Activated CD4-positive, alpha-beta T cell treated with anti-CD3 and anti-CD28 coated beads for 24 hours (primary cell): ENCODE data around the gene PARK7.

Experiments
- DNase-seq, 2 donors: peaks; one replicate each; pipeline ENCODE4 v3.0.0-alpha.2; 2020; ENCODE audit warnings: low read depth in 2 of 2

PARK7 gene

GRCh38 chr1:7984811-7985210, 23.3 kb downstream of the PARK7 start:
- DNase-seq, result no peak

DNA sequence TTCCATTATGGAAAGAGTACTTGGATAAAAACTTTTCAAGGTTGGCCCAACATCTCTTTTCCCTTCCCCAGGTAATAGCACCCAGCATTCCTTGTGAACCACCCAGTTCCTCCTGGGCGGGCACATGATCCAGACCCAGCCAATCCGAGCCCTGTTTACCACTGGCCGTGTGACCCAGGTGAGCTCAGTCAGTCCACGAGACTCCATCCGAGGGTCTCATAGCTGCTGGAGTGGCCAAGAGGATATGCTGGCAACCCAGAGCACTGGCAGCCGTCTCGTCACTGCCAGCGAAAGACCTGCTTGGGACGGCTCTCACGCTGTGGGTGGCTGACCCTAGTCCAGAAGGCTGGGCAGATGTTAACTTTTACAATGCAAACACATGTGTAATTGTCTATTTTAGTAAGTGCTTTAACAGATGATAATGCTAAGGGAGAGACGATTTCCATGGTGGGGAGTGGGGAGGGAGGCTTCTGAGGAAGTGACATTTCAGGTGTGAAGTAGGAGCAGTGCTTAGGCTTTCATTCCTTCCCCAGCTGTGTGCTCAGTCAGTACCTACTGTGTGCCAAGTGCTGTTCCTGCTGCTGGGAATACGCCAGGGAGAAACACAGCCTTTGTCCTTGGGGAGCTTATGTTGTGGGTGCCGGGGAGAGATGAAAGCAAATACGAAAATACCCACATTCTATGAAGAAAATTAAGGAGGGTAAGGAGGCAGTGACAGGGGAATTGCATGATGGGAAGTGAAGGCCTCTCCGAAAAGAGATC, 24.5 kb downstream of the PARK7 start:
- no peak for DNase-seq

DNA sequence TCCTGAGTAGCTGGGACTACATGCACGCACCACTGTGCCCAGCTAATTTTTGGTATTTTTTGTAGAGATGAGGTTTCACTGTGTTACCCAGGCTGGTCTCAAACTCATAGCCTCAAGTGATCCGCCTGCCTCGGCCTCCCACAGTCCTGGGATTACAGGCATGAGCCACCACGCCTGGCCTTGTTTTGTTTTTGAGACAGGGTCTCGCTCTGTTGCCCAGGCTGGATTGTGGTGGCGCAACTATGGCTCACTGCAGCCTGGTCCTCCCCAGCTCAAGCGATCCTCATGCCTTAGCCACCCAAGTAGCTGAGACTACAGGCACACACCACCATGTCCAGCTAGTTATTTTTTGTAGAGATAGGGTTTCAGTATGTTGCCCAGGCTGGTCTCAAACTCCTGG, 26.0 kb downstream of the PARK7 start:
- DNase-seq, result no peak

DNA sequence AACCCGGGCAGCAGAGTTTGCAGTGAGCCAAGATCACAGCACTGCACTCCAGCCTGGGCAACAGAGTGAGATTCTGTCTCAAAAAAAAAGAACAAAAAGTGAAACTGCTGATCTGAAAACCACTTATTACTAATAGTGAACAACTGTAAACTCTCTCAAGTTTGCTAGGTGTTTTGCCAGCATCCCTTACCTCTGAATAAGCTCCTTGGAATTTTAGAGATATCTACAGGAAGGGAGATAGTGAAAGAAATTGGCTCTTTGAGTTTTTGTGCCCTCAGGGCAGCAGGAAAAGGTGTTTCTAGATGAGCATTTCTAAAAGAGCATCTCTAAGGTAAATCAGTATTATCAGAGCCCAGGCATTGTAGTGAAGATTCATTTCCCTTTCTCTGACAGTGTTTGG, 27.1 kb downstream of the PARK7 start:
- no peak for DNase-seq

DNA sequence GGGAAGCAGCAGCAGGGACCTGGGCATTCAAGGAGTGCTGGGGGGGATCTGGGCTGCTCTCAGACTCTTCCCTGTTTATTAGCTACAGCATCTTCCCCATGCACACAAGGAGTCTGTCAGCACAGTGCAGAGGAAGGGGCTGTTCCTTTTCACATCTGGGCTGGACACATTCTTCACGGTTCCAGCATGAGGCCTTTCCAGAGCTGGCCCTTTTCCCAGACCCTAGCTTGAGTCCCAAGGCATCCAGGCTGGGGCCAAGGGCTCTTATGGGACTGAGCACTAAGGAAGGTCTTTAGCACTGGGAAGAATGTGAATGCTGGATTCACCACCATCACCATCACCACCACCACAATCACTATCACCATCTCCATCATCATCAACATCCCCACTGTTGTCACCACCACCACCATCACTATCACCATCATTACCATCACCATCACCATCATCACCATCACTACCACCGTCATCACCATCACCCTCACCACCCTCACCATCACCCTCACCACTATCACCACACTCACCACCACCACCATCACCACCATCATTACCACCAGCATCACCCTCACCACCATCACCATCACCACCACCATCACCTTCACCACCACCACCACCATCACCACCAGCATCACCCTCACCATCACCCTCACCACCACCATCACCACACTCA, 28.4 kb downstream of the PARK7 start:
- no peak for DNase-seq

DNA sequence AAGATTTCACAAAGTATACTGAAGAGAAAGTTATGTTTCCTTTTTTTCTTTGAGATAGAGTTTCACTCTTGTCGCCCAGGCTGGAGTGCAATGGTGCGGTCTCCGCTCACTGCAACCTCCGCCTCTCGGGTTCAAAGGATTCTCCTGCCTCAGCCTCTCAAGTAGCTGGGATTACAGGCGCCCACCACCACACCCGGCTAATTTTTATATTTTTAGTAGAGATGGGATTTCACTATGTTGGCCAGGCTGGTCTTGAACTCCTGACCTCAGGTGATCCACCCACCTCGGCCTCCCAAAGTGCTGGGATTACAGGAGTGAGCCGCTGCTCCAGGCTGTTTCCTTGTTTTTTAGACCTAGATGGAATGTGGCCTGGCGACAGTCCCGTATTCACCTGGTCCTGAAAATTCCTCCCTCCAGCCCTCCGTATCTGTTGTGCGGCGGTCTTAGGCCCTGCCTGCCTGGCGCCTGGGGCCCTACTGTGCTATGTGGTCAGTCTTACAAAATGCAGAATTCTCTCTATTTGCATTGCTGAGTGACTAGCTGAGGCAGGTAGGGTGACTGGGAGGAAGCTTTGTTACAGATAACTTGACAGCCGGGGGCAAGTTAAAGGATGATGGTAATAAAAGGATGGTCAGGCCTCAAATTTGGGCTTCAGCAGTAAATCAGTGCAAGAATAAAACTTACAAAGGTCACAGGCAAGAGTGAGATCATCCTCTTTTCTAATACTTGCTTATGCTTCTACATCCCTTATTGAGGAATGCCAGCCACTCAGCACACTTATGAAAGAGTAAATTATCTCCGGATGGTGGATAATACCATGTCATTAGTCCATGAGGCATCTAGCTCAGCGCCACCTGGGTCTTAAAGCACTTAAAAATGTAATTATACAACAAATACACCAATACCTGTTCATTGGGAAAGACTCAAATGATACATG, 30.3 kb downstream of the PARK7 start:
- DNase-seq, result no peak

- DNase-seq, result no peak
Observed at GRCh38 chr1:7992885-7993284, 31.4 kb downstream of the PARK7 start.

DNA sequence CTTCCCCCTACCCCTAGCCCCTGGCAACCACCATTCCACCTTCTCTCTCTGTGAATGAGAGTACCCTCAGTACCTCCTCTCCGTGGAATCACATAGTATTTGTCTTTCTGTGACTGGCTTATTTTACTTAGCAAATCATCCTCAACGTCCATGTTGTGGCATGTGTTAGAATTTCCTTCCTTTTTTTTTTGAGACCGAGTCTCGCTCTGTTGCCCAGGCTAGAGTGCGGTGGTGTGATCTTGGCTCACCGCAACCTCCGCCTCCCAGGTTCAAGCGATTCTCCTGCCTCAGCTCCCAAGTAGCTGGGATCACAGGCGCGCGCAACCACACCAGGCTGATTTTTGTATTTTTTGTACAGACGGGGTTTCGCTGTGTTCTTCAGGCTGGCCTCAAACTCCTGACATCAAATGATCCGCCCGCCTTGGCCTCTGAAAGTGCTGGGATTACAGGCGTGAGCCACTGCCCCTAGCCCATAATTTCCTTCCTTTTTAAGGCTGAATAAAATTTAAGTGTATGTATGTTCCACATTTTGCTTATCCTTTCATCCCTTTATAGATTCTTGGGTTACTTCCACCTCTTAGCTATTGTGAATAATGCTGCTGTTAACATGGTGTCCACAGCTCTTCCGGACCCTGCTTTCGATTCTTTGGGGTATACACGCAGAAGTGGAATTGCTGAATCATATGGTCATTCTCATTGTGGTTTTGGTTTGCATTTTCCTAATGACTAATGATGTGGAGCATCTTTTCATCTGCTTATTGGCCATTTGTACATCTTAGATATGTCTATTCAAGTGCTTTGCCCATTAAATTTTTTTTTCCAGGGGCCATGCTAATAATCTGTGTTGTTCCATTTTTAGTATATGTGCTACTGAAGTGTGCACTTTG, 32.3 kb downstream of the PARK7 start:
- no peak for DNase-seq

GRCh38 chr1:7994827-7995226, 33.3 kb downstream of the PARK7 start:
- no peak for DNase-seq

DNA sequence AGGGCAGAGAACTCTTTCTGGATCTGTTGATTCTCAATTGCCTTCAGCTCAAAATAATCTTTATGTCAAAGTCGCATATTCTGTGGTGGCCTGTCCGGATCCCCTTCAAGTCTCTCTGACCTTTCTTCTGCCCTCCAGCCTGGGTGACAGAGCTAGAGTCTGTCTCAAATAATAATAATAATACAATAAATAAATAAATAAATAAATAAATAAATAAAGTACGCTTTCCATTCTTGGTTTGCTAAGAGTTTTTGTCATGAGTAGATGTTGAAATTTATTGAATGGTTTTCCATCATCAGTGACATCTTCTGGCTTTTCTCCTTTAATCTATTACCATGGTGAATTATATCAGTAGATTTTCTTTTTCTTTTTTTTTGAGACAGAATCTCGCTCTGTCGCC, 33.9 kb downstream of the PARK7 start:
- no peak for DNase-seq

GRCh38 chr1:8002329-8002910, 40.9 kb downstream of the PARK7 start:
- no peak for DNase-seq

DNA sequence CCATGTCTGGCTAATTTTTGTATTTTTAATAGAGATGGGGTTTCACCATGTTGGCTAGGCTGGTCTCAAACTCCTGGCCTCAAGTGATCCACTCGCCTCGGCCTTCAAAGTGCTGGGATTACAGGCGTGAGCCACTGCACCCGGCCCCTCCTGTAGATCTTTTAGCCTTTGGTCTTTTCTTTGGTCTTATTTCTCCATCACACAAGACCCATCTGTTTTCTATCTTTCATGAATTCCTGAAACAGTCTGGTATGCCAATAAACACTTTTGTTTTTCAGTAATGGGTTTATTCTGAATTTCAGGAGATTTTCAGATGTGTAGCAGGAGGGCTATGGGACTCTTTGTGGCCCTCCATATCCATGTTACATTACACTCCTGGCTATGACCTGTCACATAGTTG, 41.4 kb downstream of the PARK7 start:
- DNase-seq, result no peak

DNA sequence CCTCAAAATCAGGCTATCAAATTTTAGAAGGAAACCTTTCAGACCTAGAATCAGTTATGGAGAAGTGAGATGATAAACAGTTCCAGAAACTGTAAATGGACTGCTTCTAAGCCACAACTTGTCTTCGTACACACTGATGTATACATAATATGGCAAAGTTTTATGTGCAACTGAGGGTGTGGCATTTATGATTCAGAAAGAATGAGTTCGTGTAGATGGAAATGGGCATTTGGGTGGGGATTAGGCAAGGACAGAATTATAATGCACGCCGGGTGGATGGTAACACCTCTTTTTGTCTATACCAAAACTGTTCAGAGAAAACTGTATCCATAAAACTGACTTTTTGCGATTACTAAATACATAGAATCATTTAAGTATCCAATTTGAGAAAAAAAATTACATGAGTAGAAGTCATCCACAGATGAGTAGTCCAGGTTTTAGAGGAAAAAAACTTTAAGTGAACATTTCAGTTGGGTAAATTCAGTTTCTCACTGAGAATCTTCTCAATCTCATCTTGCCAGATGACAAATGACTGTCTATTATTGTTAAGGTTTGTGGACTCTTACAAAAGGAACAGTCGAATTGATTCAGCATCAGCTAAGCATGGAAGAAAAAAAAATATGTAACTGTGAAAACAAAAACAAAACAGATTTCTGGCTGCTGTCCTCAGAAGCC, 42.1 kb downstream of the PARK7 start:
- no peak for DNase-seq

- DNase-seq, result no peak
Observed at GRCh38 chr1:8004113-8004802, 42.7 kb downstream of the PARK7 start.

- no peak for DNase-seq
Observed at GRCh38 chr1:8004803-8005573, 43.5 kb downstream of the PARK7 start.

- DNase-seq, result no peak
Observed at GRCh38 chr1:8006037-8006963, 44.8 kb downstream of the PARK7 start.

DNA sequence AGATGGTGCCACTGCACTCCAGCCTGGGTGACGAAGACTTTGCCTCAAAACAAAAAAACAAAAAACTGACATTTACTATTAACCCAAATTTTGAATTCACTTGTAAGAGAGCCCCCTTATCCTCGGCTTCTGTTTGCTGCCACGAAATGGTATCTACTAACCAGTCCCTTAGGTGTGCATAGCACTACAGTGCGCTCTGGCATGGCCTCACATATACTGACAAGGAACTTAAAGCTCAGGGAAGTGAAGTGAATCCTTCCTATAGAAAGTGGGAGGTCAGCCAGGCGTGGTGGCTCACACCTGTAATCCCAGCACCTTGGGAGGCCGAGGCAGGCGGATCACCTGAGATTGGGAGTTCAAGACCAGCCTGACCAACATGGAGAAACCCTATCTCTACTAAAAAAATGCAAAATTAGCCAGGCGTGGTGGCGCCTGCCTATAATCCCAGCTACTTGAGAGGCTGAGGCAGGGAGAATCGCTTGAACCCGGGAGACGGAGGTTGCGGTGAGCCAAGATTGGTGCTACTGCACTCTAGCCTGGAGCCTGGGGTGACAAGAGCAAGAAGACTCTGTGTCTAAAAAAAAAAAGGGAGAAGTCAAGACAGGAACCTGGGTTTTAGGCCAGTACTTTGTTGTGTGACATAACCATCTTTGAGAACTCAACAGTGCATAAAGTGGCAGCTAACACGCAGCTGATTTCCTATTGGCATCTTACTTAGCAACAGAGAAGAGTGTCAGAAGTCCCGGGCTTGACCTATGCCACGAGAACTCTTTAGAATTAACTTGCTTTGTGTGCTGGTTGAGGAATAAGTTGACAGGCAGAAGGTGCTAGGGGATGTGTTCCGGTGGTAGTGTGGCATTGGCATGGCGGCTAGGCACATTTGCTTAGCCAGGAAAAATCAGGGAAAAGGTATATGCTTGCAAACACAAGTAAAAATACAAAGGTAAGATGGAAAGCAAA, 47.8 kb downstream of the PARK7 start:
- no peak for DNase-seq
